ENCODE measurements around the gene GABARAP.

GABARAP gene

DNA sequence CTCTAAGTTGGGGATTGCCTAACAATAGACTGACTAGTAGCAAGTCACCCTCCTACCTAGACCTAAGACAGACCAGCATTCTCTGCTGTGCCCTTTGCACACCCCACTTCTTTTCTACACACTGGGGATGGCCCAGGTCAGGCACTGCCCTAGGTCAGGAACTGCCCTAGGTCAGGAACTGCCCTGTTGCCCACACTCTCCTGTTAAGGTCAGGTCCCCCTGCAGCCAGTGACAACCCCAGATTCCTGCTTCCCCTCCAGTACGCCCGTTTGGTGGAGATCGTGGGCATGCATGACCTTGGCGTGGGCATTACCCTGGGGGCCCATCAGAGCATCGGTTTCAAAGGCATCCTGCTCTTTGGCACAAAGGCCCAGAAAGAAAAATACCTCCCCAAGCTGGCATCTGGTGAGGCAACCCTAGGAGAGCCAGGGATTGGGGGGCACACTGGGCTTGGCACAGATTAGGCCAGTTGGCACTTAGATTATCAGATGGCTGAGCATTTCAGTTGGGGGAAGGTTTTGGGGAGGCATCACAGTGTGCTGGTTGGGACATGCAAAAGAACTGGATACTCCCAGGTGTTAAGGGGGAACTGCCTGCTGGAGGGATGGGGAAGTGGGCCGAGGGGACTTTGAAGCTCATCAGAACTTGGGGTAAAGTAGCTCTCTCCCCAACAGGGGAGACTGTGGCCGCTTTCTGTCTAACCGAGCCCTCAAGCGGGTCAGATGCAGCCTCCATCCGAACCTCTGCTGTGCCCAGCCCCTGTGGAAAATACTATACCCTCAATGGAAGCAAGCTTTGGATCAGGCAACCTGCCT lies 20.8 kb downstream of the GABARAP start:
- no peak for DNase-seq

DNA sequence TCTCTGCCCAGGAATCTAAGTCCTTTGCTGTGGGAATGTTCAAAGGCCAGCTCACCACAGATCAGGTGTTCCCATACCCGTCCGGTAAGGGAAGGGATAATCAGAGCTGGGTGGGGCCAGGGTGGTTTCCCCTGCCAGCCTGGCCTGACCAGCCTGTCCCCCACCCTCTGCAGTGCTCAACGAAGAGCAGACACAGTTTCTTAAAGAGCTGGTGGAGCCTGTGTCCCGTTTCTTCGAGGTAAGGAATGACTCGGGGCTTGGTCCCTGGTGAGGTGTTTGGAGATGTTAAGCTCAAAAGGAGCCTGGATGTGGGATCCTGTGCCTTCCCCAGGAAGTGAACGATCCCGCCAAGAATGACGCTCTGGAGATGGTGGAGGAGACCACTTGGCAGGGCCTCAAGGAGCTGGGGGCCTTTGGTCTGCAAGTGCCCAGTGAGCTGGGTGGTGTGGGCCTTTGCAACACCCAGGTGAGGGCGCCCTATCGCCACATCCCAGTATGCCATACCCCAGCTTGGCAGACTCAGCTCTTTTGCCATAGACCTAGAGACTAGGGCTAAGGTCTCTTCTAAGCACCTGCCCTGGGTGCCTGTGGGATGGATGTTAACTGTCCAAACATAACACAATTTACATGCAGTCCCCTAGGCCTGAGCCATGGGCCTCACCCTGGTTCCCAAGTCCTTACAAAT lies 21.5 kb downstream of the GABARAP start:
- DNase-seq: peak; percentile 46

- DNase-seq: peak; percentile 44
Measured at GRCh38 chr17:7219812-7220592, 22.2 kb downstream of the GABARAP start, which contains the start of the genes ACADVL and DLG4. Gene ACADVL, plus strand, starts transcription at chr17:7219938. Its CDS starts 47 bp downstream, at chr17:7219985. Gene DLG4, minus strand, starts transcription at chr17:7219836.

GRCh38 chr17:7219229-7219811 lies 22.9 kb downstream of the GABARAP start:
- DNase-seq: no peak

DNA sequence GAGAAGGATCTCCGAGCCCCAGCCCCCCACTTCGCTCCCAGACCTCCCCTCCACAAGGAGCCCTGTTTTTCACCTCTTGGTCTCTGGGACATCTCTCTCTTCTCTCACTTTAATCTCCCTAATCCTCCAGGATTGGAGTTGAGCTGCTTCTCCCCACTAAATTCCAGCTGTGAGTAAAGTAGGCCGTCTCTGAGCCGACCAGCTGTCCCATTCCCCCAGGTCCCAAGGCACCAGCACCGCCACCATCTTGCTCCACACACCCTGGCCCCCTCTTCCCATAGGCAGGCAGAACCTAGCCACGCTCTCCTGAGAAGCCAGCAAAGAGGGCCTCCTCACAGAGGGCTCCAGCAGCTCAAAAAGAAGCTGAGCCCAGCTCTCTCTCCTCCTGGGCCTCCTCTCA lies 23.5 kb downstream of the GABARAP start:
- DNase-seq: no peak

DNA sequence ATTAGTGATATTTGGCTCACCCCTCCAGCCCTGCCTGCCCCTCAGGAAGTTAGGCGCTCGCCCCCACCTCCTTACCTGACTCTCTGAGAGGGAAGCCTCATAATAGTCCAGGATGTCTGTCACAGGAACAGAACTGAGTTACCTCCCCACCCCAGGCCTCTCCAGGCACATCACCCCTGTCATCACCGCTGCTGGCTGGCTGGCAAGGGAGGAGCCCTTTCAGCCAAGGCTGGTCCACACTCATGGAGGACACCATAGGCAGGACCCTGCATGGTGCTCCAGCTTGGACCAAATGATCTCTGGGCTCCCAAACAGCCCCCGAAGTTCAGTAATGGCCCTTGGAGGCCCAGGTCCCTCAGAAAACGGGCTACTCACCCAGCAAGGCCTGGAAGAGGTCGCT lies 24.1 kb downstream of the GABARAP start:
- DNase-seq: no peak

GRCh38 chr17:7217113-7217987 lies 24.9 kb downstream of the GABARAP start:
- DNase-seq: peak; percentile 26

GRCh38 chr17:7216242-7217112 lies 25.8 kb downstream of the GABARAP start:
- DNase-seq: no peak

DNA sequence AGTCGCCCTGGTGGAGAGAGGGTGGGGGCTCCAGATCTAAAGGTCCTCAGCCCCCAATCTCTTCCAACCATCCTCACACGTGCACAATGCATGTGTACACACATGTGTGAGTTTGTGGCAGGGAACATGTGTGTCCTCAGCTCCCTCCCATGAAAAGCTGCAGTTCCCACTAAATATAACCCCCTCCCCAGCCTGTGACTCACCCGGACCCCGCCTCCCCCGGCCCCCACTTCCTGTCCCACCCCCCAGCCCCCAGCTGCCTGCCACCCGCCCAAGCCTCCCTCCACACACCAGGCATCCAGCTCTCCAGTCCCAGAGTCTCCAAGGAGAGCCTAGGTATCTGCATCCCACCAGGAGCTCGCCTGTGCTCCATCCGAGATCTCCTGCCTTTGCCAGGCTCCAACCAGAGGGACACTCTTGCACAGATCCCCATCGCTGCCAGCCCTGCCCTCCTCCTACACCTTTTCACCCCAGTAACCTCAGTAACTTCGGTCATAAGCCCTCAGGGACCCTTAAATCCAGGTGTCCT lies 26.5 kb downstream of the GABARAP start:
- no peak for DNase-seq

- no peak for DNase-seq
Measured at GRCh38 chr17:7215136-7215638, 27.1 kb downstream of the GABARAP start.

DNA sequence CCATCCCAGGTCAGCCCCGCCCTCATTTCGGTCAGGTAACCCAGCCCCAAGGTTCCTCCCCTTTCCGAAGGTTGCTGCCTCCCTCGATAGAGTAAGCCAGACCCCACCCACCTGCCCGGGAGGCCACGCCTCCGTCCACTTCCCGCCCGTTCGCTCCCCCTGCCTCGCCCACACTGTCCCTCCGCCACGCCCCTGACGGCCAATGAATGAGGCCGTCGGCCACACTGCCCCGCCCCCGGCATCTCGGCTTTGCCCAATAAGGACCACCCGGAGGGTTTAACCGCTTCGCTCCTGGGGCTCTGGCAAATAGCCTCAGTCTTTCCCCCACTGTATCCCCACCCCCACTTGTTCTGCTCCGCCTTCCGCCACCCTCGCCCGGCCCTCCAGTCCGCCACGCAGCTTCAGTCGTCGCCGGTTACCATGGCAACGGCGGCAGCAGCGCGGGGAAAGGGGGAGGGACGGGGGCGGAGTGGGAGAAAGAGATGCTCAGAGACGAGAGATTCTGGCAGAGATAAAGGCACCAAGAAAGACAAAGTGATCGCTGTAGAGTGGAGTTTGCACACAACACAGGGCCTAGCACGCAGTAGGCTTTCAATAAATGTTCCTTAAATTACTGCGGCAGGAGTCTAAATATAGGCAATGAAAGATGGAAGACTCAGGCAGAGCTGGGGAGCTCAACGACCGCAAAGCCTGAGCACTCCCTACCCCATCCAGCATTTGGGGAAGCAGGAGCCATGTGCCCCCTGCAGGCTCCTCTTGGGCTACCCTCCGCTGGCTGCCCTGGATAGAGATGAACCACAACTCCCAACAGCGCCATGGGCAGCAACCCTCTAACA lies 27.7 kb downstream of the GABARAP start:
- DNase-seq: peak; percentile 98

DNA sequence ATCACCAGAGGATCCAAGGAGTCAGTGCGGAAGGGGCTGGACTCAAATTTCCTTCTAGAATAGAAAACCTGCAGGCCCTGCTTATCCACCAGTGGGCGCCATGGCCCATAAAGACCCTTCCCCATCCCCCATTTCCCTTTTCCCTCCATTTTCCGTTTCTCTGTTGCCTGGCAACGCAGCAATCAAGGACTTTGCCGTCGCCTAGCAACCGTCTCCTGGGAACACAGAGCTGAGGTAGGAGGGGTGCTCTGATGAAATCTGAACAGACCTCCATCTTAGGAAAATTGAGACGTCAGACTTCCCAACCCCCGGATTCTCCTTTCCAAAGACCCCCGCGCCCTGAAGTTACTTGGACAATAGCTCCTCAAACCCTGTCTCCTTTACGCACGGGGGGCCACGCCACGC lies 28.4 kb downstream of the GABARAP start:
- peak; percentile 96 for DNase-seq

DNA sequence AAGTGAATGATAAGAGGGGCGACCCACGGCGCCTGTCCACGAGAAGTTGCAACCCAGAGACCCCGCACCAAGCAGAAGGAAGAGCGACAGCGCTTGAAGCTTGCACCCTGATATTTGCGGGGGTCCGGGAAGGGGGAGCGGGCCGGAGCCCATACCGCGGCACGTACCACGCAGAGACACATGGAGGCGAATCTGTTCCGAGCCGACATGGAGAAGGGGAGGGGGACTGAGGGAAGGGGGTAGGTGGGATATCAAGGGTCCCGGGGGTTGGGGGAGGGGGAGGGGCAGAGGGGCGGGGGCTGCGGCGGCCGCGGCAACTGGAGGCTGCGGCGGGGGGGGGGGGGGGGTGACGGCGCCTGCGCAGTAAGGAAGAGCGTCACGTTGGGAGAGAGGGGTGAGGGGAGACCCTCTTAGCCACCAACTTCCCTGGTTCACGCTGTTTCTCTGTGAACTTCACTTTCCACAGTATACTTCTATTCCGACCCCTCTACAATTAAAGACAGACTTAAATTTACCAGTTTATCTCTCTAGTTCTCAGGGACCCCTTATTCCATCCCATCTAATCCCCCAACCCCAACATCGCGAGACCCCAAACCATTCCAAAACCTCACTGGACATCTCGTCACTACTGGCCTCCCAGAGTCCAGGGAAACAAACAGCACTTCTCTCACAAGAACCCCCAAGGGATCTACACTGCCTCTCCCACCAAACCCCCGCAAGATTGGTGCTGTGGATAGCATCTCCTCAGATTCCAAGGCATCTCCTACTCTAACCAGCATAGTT lies 30.6 kb downstream of the GABARAP start:
- no peak for DNase-seq

DNA sequence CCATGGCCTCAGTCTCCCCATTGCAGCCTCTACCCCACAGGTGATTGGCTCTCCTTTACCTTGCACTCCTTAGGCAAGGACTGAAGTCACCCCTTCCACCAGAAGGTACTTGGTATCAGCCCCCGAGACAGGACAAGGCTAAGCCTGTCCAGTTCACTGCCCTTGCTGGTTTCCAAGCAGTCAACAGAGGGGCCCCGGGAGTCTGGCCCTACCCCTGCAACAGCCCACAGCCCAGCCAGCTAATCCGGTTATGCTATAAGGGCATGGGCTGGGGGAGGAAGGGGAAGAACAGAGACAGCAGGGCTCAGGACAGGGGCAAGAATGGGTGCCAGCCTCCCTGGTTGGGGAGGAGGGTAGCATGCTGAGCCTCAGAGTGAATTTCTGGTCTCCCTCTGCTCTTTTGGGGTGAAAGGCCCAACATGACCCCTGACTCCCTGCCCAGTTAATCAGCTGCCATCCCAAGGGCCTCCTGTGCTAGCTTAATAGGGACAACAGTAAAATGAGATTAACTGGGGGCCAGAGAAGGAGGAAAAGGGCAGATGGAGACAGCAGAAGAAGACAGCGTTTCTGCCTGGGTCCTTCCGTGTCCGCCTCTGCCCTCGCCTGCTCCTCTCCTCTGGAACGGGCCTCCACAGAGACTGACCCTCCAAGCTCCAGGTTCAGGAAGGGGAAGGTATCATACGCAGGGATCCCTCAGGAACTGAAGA lies 33.3 kb downstream of the GABARAP start:
- DNase-seq: no peak

DNA sequence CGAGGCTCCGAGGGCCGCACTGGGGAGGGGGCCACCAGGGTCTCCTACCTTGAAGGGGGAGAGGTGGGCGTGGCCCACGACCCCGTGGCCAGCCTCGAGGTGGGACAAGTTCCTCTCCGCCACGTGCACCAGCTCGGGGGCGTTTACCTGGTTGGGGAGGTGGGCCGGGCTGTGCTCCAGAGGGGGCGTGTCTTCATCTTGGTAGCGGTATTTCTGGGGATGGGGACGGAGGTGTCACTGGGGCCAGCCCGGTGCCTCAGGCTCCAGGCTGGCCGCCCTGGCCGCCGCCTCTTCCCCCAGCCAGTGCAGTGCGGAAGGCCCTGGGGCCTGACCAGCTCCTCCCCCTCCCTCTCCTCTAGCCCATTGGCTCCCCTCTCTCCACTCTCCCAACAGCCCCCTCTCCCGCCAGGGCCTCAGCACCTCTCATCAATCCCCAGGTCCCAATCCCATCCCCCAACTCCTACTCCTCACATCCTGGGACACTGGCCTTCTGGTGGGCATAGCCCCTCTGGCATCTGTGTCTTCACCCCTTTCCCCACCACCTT lies 34.1 kb downstream of the GABARAP start:
- DNase-seq: no peak

GRCh38 chr17:7207120-7208001 lies 34.9 kb downstream of the GABARAP start:
- no peak for DNase-seq

DNA sequence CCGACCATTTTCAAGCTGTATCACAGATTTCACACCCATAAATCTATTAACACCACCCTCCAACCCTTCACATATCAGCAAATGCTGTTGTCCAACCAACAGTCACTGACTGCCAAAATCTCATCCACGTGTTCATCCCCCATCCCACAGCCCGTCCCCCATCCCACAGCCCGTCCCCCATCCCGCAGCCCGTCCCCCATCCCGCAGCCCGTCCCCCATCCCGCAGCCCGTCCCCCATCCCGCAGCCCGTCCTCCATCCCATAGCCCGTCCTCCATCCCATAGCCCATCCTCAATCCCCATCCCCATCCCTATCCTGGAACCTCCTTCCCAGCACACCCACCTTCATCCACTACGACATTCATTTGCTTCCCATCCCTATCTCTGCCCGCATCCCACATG lies 36.7 kb downstream of the GABARAP start:
- no peak for DNase-seq
